ENCODE results near the gene C19orf12. TPM values are rescaled to one million over a fixed set of nuclear protein-coding genes. Genes with fewer than 3 reads are reported as not detected.

The C19orf12 gene
- total and polyA plus RNA-seq, 2 donors (not counting 3 experiments of a cell fraction or from before 2014, with no cell fraction given), result 20.4 to 22.9 TPM

- H3K9me1 ChIP-seq (replicated peaks; ENCODE audit: control insufficient read depth, extremely low read depth, insufficient read depth, low read length), result no peaks in the 10 kb centered on the region
- ChIA-PET CTCF (interaction anchor here (1.2 kb wide), 1 partner anchor 13 kb away, joined by 8 read pairs; no protein-coding TSS in a partner anchor), POLR2A (no interaction called here)
- no peak overlapping the region for H3K4me2 ChIP-seq (ENCODE audit: insufficient read depth, low read length)
- intact Hi-C loops (cut with micrococcal nuclease), result no loop called here
- H3K9ac ChIP-seq (replicated peaks; ENCODE audit: extremely low read depth, insufficient read depth, low read length), result no peak overlapping the region
- no peak for DNase-seq (ENCODE audit: low read depth, low spot score)
- FAIRE-seq, result no peak
- H3K36me3 ChIP-seq (ENCODE audit: control insufficient read depth in 2 of 2, extremely low read depth in 1 of 2, insufficient read depth in 2 of 2, low read length in 2 of 2), result peaks cover 0 to 16% of the 10 kb centered on the region in 2 experiments
- dilution Hi-C loops (cut with MboI; ENCODE audit: extremely low pct_ligation_motif_present, low sequenced_read_pairs), result no loop called here
- H2AFZ ChIP-seq (ENCODE audit: low read depth, low read length), result no peak overlapping the region
- H3K27me3 ChIP-seq (ENCODE audit: control insufficient read depth in 2 of 2, insufficient read depth in 2 of 2, low read length in 2 of 2), result no peaks in the 10 kb centered on the region
- H4K20me1 ChIP-seq (replicated peaks; ENCODE audit: control insufficient read depth, extremely low read depth, insufficient read depth, low read length), result no peaks in the 10 kb centered on the region
- no TSS peak for BruUV-seq (replicated peaks)
- no peaks in the 10 kb centered on the region for H3K79me2 ChIP-seq (ENCODE audit: control insufficient read depth, insufficient read depth, low read length)
- no peak overlapping the region for H3K27ac ChIP-seq (ENCODE audit: insufficient read depth, low read depth, low read length)
- TF ChIP-seq POLR2A (IDR thresholded peaks at IDR 0.05; ENCODE audit: low read depth, low read length), result no peak
- TF ChIP-seq EZH2 (IDR thresholded peaks at IDR 0.05; ENCODE audit: borderline replicate concordance, low read depth, low read length, severe bottlenecking), result no peak
- no peak for TF ChIP-seq JUN (IDR thresholded peaks at IDR 0.05; ENCODE audit: borderline replicate concordance, insufficient read depth, insufficient read length, low read depth)
- TF ChIP-seq MYC (IDR thresholded peaks at IDR 0.05; ENCODE audit: low read depth, low read length), result no peak
- TF ChIP-seq POLR2AphosphoS5 (IDR thresholded peaks at IDR 0.05; ENCODE audit: insufficient read depth, low read depth, low read length), result no peak
- no peak for TF ChIP-seq CTCF (IDR thresholded peaks at IDR 0.05; ENCODE audit: extremely low read depth in 1 of 2, insufficient read depth in 1 of 2, low read depth in 1 of 2, low read length in 2 of 2)
- no peak for TF ChIP-seq GATA2 (IDR thresholded peaks at IDR 0.05; ENCODE audit: insufficient read depth, insufficient read length, low read depth, low read length)
- TF ChIP-seq MAX (IDR thresholded peaks at IDR 0.05; ENCODE audit: insufficient read depth, insufficient read length), result no peak
- no peak for TF ChIP-seq FOS (IDR thresholded peaks at IDR 0.05; ENCODE audit: borderline replicate concordance, insufficient read depth, low read length)
- no peak overlapping the region for H3K4me3 ChIP-seq (replicated peaks in 1 of 3; ENCODE audit: insufficient read depth in 1 of 3, low read depth in 1 of 3, low read length in 3 of 3)
- no peaks in the 10 kb centered on the region for H3K9me3 ChIP-seq (replicated peaks; ENCODE audit: control insufficient read depth, insufficient read depth, low read length)
- no peaks in the 10 kb centered on the region for H3K4me1 ChIP-seq (ENCODE audit: control insufficient read depth, extremely low read depth, insufficient read depth, low read length)
These were observed 12.1 kb downstream of the C19orf12 start for GRCh38 chr19:29702963-29703320.
